GM19043 (cell line): ENCODE data around the gene SFXN4.
A peak's percentile ranks its signal among the peaks of the same experiment; 100 is the strongest.
"Not testable (repeated sequence)": the region's sequence is repeated elsewhere in the genome, so short reads cannot be mapped to it uniquely, and the experiment has no call there.

Experiments used
- ATAC-seq: cut with Tn5 transposase; IDR thresholded peaks from one replicate; pipeline ENCODE4 v1.9.1; 2021; ENCODE audit warnings: low read depth; ENCODE audit not compliant: unreplicated experiment

SFXN4 gene

DNA sequence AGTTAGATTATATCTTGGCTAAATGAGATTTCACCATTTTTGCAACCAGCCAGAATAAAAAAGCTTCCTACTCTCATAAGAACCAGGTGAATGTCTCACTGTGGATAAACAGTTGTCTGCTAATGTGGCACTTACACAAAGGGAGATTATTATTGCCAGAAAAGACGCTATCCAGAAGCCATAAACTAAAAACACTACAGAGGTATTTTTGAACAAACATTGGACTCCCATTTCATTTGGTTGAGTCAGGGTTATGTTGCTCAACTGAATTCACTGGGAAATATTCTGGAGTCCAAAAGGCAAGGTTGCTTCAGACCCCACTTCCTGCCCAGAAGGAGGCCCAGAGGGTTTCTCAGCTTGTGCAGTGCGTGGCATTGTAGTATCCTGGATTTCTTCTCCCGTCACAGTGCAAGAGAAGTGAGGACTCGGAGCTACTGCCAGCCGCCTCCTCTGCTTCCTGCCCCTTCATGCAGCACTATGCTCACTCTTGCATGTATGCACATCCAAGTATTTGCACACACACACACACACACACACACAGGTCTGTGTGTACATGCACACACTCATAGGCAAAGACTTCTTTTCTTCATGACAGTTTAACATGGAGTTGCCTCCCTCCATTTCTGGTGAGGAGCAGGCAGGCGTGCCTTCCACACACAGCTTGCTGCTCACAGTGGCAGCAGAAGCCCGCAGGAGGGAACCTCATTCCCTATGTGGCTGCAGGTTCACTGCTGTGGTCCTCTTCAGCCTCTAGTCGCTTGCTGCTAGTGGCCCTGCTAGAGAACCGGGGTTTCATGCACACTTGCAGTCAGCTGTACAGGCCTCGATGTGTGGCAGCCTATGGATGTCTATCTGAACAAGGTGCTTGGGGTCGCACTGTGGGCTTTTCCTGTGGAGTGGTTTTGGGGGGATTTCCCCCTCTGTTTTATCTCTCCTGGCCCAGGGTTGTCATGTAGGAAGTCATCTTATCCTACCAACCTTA is 51.5 kb downstream of the SFXN4 start:
- ATAC-seq = no peak

DNA sequence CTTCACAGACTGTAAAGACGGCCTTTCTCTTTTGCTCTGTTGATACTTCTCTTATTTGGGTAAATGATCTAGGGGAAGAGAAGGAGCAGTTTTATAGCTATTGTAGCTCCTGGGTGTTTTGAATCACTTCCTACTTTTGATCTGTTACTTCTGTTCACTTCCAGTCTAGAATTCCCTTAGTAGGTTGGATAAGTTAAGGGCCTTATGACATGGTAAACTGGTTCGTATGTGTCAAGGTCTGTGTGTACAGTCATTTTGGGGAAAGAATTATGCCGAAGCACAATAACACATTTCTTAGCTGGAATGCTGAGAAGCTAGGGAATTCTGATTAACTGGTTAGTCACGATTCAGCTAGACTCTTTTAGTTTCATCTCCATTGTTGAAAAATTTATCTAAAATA is 53.5 kb downstream of the SFXN4 start:
- ATAC-seq = no peak

DNA sequence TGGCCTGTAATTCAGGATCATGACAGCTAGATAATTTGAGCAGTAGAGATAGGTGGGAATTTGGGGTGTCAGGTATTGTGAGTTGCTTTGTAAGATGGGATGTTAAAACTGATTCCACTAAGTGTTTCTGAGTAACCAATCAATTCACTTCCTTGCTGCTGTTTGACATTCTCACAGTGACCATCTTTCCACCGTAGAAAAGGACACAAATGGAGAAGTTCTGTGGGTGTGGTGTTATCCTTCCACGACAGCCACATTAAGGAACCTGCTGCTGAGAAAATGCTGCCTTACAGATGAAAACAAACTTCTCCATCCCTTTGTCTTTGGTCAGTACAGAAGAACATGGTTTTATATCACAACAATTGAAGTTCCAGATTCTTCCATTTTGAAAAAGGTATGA is 57.7 kb downstream of the SFXN4 start:
- ATAC-seq = not testable (repeated sequence)

GRCh38 chr10:119107106-119107505 is 58.4 kb downstream of the SFXN4 start:
- not testable (repeated sequence) for ATAC-seq

DNA sequence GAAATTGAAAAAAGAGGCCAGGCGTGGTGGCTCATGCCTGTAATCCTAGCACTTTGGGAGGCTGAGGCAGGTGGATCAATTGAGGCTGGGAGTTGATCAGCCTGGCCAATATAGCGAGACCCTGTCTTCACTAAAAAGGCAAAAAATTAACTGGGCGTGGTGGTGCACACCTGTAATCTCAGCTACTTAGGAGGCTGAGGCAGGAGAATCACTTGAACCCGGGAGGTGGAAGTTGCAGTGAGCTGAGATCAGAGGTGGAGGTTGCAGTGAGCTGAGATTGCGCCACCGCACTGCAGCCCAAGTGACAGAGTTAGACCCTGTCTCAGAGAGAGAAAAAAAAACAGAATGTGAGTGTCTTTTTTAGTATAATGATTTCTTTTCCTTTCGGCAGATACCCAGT is 59.6 kb downstream of the SFXN4 start:
- ATAC-seq = not testable (repeated sequence)

GRCh38 chr10:119105155-119105554 is 60.4 kb downstream of the SFXN4 start:
- ATAC-seq = no peak

DNA sequence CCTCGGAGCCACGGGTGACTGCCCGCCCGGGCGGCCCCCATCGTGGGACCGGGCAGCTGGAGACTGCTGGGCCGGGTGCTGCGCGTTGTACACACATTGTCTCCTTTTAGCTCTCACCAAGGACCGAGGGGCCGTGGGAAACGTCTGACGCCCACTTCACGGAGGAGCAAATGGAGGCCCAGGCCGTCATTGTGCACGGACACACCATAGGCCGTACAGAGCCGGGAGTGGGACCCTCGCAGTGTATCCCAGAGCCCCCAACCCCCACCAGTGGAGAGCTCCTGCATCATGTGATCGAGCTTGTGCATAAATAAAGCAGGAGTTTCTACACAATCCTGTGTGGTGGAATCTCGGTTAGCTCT is 60.9 kb downstream of the SFXN4 start:
- ATAC-seq = no peak

- peak; percentile 83 for ATAC-seq
Measured at GRCh38 chr10:119103903-119104653, 61.4 kb downstream of the SFXN4 start, which contains the start of gene DENND10. TSS of gene DENND10 (plus strand) at chr10:119104113. CDS start at chr10:119104143, 30 bp downstream.

GRCh38 chr10:119103241-119103902 is 62.1 kb downstream of the SFXN4 start:
- ATAC-seq = no peak

DNA sequence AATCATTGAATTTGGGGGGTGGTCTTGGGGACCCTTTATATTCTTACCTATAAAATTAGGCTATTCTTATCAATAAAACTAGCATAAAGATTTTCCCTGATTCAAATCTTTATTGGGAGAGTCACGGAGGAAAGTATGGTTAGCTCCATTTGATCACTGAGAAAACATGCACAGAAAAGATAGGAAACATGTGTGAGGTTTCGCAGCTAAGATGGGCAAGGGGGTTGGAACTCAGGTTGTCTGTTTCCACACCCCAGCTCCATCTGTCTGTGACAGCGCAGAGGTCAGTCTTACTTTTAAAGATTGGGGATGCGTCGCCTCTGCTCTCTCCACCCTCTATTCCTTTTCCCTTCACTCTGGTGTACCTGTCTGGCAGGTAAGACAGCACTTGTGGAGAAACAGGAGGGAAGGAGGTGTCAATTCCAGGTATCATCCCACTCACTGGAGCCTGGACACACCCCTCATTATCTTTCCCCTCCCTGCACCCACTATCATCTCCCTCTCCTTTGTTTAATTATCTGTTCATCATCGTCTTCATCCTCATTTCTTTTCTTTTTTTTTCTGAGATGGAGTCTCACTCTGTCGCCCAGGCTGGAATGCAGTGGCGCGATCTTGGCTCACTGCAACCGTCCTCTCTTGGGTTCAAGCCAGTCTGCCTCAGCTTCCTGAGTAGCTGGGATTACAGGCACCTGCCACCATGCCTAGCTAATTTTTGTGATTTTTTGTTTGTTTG is 64.0 kb downstream of the SFXN4 start:
- ATAC-seq = no peak

DNA sequence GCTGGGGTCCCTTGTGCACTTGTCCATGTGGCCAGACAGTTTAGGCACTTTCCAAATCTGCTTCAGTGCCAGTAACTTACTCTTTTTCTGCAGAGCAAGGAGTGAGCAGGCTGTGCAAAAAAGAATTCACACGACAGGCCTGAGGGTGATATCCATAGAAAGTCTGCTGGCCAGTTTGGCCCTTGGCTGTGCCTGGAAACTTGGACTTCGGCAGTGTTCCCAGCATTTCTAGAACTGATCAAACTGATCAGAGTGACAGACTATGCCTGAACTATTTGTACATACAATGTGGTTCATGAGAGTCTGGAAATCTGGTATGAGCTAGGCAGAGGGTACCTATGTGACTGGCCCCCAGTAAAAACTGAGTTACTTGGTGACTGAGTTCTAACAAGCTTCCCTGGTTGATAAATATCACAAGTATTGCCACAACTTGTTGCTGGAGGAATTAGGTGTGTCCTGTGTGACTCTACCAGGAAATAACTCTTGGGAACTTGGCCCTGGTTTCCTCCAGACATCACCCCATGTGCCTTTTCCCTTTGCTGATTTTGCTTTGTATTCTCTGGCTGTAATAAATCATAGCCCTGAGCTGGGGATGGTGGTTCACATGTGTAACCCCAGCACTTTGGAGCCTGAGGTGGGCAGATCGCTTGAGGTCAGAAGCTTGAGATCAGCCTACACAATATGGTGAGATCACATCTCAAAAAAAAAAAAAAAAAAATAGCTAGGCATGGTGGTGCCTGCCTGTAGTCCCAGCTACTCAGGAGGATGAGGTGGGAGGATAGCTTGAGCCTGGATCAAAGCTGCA is 64.9 kb downstream of the SFXN4 start:
- no peak for ATAC-seq

DNA sequence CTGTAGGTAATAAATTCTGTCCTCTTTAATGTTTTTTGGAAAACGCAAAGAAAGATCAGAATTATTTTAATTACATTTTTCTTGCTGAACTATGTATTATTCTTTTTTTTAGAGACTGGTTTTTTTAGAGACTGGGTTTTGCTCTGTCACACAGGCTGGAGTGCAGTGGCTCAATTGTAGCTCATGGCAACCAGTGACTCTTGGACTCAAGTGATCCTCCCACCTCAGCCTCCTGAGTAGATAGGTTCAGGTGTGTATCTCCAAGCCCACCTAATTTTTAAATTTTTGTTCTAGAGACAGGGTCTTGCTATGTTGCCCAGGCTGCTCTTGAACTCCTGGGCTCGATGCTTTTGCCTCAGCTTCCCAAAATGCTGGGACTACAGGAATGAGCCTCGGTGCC is 66.9 kb downstream of the SFXN4 start:
- no peak for ATAC-seq

DNA sequence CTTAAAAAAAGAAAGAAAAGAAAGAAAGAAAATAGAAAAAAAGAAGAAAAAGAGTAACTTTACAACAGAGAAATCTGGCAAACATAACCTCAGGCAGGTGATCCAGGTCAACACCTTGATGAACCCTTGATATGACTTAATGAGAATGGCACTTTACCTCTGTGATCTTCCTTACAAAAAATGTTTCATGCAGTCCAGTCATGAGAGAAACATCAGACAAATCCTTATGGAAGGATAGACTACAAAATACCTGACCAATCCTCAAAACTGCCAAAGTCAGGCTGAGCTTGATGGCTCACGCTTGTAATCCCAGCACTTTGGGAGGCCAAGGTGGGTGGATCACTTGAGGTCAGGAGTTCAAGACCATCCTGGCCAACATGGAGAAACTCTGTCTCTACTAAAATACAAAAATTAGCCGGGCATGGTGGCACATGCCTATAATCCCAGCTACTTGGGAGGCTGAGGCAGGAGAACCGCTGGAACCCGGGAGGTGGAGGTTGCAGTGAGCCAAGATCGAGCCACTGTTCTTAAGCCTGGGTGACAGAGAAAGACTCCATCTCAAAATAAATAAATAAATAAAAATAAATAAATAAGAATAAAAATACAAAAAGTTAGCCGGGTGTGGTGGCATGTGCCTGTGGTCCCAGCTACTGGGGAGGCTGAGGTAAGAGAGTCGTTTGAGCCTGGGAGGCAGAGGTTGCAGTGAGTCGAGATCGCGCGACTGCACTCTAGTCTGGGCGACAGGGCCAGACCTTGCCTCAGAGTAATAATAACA is 68.7 kb downstream of the SFXN4 start:
- ATAC-seq = not testable (repeated sequence)

GRCh38 chr10:119095640-119096039 is 69.9 kb downstream of the SFXN4 start:
- no peak for ATAC-seq

- no peak for ATAC-seq
Measured at GRCh38 chr10:119090968-119091367, 74.5 kb downstream of the SFXN4 start.
